KMS-11 (cell line): ENCODE results near the gene THRA.
A peak's percentile ranks its signal among the peaks of the same experiment; 100 is the strongest.

ENCODE experiments used
- H2AFZ ChIP-seq: fragments of 200-600 bp; sonication (generic); 2 replicates; pipeline ENCODE4 v1.6.1; 2016; ENCODE audit warnings: antibody characterized with exemption, mixed run types, low read depth
- H3K27ac ChIP-seq: fragments of 200-600 bp; sonication (generic); 2 replicates; pipeline ENCODE4 v1.6.1; 2016; ENCODE audit warnings: mild to moderate bottlenecking, mixed run types
- H3K27me3 ChIP-seq: fragments of 200-600 bp; sonication (generic); 2 replicates; pipeline ENCODE4 v1.6.1; 2017; ENCODE audit warnings: mild to moderate bottlenecking, low read depth, mixed run types, moderate library complexity; ENCODE audit not compliant: insufficient read depth
- H3K36me3 ChIP-seq: fragments of 200-600 bp; sonication (generic); 2 replicates; pipeline ENCODE4 v1.6.1; 2017; ENCODE audit warnings: mild to moderate bottlenecking, mixed run types; ENCODE audit not compliant: insufficient read depth
- H3K4me1 ChIP-seq: fragments of 200-600 bp; sonication (generic); 2 replicates; pipeline ENCODE4 v1.6.1; 2016; ENCODE audit warnings: mild to moderate bottlenecking, low read depth, mixed run types; ENCODE audit not compliant: poor library complexity, severe bottlenecking
- H3K4me2 ChIP-seq: fragments of 200-600 bp; sonication (generic); 2 replicates; pipeline ENCODE4 v1.7.0; 2016; ENCODE audit warnings: mild to moderate bottlenecking, mixed run types
- H3K4me3 ChIP-seq: fragments of 200-600 bp; sonication (generic); IDR thresholded peaks from 2 replicates; pipeline ENCODE4 v1.6.1; 2017; ENCODE audit warnings: low read depth, low read length, mixed read lengths; ENCODE audit not compliant: insufficient read depth
- H3K79me2 ChIP-seq: fragments of 200-600 bp; sonication (generic); 2 replicates; pipeline ENCODE4 v1.6.1; 2016; ENCODE audit warnings: low read depth, mixed run types; ENCODE audit not compliant: insufficient read depth
- H3K9ac ChIP-seq: fragments of 200-600 bp; sonication (generic); 2 replicates; pipeline ENCODE4 v1.6.1; 2016; ENCODE audit warnings: mild to moderate bottlenecking, mixed run types
- H4K20me1 ChIP-seq: fragments of 200-600 bp; sonication (generic); 2 replicates; pipeline ENCODE4 v1.6.1; 2016; ENCODE audit warnings: mild to moderate bottlenecking, mixed run types; ENCODE audit not compliant: insufficient read depth
- CTCF ChIP-seq: fragments of 200-600 bp; sonication (generic); conservative IDR thresholded peaks from 2 replicates; pipeline ENCODE4 v1.6.1; 2017; ENCODE audit warnings: low read depth, mild to moderate bottlenecking, antibody characterized with exemption, low read length, moderate library complexity, mixed read lengths

The THRA gene

GRCh38 chr17:40122999-40123810, 60.4 kb downstream of the THRA start:
- Histone ChIP-seq H3K27me3 (no peaks in the 10 kb centered on the region), H3K79me2 (peaks cover 70% of the 10 kb centered on the region), H4K20me1 (peaks cover 13% of the 10 kb centered on the region), H3K4me3 (peak overlapping the region; percentile 69), H3K36me3 (0 out of 2 replicates have a peak, but pooled peaks cover 4% of the 10 kb centered on the region), H3K4me1 (peaks cover 32% of the 10 kb centered on the region), H3K9ac (peak overlapping the region; percentile 91), H3K4me2 (peak overlapping the region; percentile 83), H3K27ac (peak overlapping the region; percentile 69), H2AFZ (peak overlapping the region; percentile 42; the same call in 1 of the 2 replicates)
- TF ChIP-seq CTCF: 0 out of 2 replicates have a peak, but pooled peaks have one; percentile 28

GRCh38 chr17:40123811-40124114, 61.0 kb downstream of the THRA start:
- H3K4me3 ChIP-seq: peak overlapping the region; percentile 6
- no peak for TF ChIP-seq CTCF
- peaks cover 13% of the 10 kb centered on the region for H4K20me1 ChIP-seq
- no peaks in the 10 kb centered on the region for H3K27me3 ChIP-seq
- peak overlapping the region; percentile 91; the same call in 1 of the 2 replicates for H3K9ac ChIP-seq
- H2AFZ ChIP-seq: no peak overlapping the region
- H3K79me2 ChIP-seq: peaks cover 74% of the 10 kb centered on the region
- peaks cover 32% of the 10 kb centered on the region for H3K4me1 ChIP-seq
- H3K36me3 ChIP-seq: 0 out of 2 replicates have a peak, but pooled peaks cover 5% of the 10 kb centered on the region
- H3K27ac ChIP-seq: peak overlapping the region; percentile 69; the same call in 1 of the 2 replicates
- H3K4me2 ChIP-seq: peak overlapping the region; percentile 83

DNA sequence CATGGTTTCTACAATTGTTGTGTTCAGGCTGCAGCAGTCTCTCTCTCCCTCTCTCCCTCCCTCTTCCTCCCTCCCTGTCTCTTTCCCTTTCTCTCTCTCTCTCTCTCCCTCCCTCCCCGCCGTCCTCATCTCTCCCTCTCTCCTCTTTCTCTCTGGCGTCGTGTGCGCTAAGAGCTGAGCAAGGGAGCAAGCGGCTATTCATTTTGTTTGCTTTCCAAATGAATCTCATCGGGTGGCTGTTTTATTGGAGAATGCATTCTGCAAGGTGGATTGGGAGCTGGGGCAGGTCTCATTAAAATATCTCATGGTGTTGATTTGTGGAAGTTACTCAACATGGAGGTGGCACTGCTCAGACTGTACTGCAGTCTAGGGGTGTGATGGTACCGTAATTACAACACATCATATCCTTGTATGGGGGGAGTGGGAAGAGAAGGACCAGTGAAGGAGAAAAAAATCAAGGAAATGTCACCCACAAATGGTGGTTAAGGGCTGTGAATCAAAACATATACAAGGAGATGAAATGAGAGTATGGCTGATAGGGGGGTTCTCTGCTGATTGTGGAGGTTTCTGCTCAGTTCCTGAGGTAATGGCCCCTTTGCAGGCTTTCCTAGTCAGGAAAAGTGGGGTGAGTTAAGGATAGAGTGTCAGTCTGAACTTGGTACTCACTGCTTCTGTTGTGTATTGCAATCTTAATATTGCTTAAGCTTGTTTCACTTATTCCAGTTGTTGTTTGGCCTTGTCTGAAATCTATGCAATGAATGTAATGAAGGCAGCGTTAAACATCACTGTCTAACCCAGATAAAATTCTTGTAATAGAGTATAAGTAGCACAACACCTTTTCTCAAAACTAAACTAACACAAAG, 61.7 kb downstream of the THRA start:
- H3K9ac ChIP-seq: peak overlapping the region; percentile 91; the same call in 1 of the 2 replicates
- H3K27ac ChIP-seq: peak overlapping the region; percentile 10; the same call in 1 of the 2 replicates
- peaks cover 13% of the 10 kb centered on the region for H4K20me1 ChIP-seq
- TF ChIP-seq CTCF: no peak
- H3K4me3 ChIP-seq: no peak overlapping the region
- no peaks in the 10 kb centered on the region for H3K27me3 ChIP-seq
- peaks cover 74% of the 10 kb centered on the region for H3K79me2 ChIP-seq
- 0 out of 2 replicates have a peak, but pooled peaks cover 12% of the 10 kb centered on the region for H3K36me3 ChIP-seq
- H3K4me2 ChIP-seq: peak overlapping the region; percentile 83
- no peak overlapping the region for H2AFZ ChIP-seq
- H3K4me1 ChIP-seq: peaks cover 32% of the 10 kb centered on the region

- Histone ChIP-seq H2AFZ (no peak overlapping the region), H3K36me3 (peaks cover 12% of the 10 kb centered on the region; the same call in 1 of the 2 replicates), H3K27ac (no peak overlapping the region), H3K9ac (no peak overlapping the region), H3K4me1 (peaks cover 23% of the 10 kb centered on the region), H3K4me2 (no peak overlapping the region), H3K27me3 (no peaks in the 10 kb centered on the region), H4K20me1 (peaks cover 8% of the 10 kb centered on the region), H3K4me3 (no peak overlapping the region), H3K79me2 (peaks cover 51% of the 10 kb centered on the region)
- 0 out of 2 replicates have a peak, but pooled peaks have one; percentile 15 for TF ChIP-seq CTCF
Measured at GRCh38 chr17:40129498-40129897, 66.7 kb downstream of the THRA start.
